HG02852 (cell line): Measurements from ENCODE around the gene CRYGD.
"Not testable (repeated sequence)": the region's sequence is repeated elsewhere in the genome, so short reads cannot be mapped to it uniquely, and the experiment has no call there.

Experiments
- ATAC-seq: cut with Tn5 transposase; IDR thresholded peaks from one replicate; pipeline ENCODE4 v1.9.1; 2021; ENCODE audit warnings: mild to moderate bottlenecking, moderate library complexity; ENCODE audit not compliant: unreplicated experiment

The CRYGD gene

DNA sequence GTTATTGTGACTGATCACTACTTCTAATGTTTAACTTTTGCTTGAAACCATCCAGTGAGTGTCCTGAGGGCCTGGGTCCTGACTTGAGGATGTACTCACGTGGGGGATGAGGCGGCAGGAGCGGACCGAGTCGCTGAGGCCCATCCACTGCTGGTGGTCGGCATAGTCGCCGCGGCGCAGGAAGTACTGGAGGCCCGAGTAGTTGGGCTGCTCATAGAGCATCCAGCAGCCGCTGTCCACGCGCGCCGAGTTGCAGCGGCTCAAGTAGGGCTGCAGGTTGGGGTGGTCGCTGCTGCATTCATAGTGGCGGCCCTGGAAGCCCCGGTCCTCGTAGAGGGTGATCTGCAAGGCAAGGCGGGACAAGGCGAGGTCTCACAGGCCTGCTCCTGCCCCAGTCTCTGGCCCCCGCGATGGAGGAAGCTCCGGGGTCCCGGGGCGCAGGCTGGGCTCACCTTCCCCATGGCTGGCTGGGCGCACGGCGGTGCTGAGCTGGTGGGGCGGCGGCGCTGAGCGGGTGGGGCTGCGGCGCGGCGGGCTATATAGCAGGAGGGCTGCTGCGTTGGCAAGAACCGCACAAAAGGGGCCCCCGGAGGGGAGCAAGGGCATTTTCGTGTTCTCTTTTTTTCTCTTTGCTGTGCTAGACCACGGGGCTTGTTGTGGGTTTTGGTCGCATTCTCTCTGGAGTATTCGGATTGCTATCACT, at the start of gene CRYGD:
CRYGD (minus strand) TSS at position 512 of the 703 bp plus-strand sequence; CDS start at position 461, 51 bp downstream.
- not testable (repeated sequence) for ATAC-seq

DNA sequence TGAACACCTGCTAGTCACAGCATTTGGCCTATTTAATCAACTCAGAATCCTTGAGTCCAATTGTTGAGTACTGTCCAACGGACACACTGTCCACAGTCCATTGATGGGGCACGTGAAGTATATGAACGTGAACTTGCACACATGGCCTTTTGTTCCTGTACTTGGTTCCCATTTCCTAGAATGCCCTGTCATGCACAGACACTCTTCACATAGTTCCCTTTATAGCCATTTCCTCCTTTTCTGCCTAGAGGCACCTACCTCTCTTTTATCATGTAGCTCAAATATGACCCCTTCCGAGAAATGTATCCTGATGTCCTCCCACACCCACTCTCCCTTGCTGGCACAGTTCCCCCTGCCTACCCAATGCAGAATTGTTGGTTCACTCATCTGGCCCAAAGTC, 47.8 kb upstream of the CRYGD start:
- ATAC-seq: no peak

DNA sequence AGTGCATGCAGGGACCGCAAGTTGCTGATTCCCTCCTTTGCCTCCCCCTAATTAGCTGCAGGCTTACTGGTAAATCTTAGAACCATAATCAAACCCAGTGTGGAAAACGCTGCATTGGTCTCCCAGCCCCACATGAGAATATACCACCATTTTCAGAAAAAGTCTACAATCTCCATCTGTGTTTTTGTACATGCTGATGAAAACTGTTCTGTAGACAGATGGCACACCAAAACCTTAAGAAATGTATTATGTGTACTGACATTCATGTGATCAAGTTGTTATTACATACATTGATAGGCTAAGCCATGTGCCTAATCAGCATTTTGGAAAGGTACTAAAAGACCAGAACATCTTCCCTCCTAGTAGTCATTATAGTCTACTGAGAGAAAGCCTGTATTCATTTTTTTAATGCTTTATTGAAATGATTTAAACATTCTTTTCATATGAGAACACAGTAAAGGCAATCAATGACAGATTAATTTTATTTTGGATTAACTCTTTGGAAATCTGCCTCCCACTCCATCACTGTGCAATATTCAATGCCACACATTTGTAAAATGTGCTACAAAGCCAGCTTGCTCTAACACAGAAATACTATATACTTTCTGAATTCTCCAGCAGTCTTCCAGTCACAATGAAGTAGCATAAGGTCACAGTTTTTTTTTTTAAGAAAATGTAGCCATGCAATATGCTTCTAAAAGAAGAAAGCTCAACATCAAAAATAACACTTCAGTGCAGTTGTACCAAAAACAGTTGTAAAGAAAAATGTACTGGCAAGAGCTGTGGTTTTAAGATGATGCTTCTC, 40.8 kb upstream of the CRYGD start:
- ATAC-seq: no peak

DNA sequence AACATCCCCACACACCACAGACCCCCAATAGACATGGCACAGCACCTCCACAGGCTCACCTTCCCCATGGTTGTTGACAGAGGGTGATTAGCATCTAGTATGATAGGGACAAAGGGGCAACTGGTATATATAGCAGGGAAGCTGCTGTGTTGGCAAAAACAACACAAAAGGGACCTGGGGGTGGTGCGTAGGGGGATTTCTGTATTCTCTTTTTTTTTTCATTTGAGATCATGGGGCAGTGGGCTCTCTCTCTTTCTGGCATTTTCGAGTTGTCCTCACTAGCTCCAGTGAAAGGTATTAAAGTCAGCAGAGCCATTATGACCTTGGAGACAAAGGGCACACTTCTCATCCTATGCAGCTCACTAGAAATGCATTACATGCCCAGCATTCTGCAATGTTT, 39.2 kb upstream of the CRYGD start, which contains the start of gene CRYGA:
CRYGA (minus strand) TSS at position 101 of the 400 bp plus-strand sequence; CDS start at position 68, 33 bp downstream.
- no peak for ATAC-seq

DNA sequence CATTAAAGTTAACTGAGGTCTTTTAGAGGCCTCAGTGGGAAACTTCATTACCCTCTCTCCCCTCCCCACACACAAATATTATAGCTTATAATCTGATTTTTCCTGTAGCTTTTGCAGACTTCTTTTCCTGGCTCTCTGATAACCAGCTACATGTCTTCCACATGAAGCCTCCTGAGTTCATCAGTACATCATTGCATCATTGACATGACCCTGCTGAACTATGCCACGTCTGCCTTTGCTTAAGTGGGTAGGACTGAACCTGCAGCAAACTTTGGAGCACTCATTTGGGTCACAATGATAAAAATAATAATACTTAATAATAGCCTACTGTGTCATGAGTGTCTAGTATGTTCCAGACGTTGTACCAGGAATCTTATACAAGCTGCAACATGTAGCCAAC, 32.1 kb upstream of the CRYGD start:
- ATAC-seq: no peak

DNA sequence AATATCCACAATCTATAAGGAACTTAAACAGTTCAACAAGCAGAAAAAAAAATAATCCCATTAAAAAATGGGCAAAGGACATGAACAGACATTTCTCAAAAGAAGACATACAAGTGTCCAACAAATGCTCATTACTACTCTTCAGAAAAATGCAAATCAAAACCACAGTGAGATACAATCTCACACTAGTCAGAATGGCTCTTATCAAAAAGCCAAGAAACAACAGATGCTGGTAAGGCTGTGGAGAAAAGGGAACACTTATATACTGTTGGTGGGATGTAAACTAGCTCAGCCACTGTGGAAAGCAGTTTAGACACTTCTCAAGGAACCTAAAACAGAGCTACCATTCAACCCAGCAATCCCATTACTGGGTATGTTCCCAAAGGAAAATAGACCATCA, 28.8 kb upstream of the CRYGD start:
- ATAC-seq: no peak

DNA sequence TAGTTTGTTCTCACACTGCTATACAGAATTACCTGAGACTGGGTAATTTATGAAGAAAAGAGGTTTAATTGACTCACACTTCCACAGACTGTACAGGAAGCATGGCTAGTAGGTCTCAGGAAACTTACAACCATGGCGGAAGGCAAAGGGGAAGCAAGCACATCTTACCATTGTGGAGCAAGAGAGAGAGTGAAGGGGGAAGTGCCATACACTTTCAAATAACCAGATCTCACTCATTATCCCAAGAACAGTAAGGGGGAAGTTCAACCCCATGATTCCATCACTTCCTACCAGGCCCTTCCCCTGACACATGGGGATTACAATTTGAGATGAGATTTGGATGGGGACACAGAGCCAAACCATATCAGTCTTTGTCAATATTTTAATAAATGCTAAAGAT, 26.6 kb upstream of the CRYGD start:
- ATAC-seq: no peak

DNA sequence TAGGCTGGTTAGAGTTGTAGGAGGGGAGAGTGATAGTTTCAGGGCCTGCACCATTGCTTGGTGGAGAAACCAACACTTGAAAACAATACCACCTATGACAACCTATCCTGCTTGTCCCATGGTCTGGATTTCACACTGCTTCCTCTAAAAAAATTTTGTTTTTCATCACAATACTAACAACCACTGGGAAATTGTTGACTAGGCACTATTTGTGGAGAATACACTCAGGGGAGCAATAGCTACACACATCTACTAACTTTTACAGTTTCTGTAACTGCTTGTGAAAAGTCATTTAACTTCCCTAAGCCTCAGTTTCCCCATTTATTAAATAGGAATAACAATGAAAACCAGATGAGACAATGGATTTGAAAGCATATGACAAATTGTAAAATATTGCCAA, 25.8 kb upstream of the CRYGD start:
- ATAC-seq: no peak

DNA sequence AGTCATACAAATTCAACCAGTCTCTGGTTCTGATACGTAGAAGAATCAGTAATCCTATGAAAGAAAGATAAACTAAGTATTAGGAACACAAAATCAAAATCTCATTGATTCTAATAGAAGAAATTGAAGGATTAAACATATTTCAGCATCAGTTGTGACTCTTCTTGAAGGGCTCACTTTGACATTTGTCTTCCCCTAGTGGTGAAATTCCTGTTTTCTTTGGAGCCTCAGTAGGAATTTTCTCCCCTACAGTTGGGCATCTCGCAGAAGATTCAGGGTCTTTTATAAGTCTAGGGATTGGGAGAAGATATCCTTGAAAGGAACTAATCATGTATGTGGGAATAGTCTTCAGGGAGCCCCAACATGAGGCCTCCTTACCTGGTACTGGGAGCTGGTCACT, 24.5 kb upstream of the CRYGD start:
- ATAC-seq: no peak

DNA sequence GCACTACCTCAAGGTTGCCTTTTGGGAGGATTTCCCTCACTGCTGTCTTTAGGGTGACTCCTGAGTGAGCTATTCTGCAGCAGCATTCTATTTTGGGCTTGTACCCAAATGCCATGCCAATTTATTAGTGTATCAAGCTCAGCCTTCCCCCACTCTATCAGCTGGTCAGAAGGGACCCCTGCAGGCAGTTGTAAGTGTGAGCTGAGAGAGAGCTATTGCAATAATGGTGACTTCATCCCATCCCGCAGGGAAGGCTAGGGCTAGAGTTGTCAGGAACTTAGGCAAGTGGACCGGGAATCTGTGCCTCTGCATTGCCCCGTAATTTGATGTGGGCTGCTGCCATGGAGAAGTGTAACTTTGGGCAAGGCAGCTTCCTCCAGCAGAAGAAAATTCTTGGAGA, 23.4 kb upstream of the CRYGD start:
- ATAC-seq: no peak

DNA sequence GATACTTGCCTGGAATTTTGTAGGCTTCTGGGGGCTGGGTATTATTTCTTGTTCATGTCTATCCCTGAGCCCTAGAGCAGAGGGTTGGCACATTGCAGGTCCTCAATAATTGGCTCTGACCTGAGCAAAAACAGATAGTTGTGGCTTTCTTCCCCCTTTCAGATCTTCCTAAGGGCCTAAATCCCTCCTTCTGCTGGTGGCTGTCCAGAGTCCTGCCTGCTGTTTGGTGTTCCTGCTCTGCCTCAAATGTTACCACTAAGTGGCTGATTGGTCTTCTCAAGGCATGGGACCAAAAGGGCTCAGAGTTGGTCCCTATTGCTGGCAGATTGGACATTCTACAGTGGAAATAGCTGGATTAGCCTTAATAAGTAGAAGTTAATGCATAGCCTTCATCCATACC, 22.7 kb upstream of the CRYGD start:
- ATAC-seq: no peak

DNA sequence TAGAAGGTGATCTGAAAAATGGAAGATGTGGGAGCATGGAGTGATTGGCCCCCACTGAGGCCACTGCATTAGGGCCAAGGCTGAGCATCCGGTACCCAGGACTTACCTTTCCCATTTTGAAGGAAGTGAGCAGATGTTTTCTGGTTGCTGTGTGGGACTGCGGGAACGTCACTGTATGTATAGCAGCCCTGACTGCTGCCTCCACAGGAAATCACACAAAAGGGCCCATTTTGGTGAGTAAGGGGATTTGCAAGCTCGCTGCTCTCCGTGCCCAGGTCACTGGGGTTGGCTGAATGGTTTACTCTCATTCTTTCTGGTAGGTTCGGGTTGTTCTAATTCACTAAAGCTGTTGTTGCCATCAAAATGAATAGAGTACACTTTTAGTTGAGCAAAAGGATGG, 21.7 kb upstream of the CRYGD start, which contains the start of gene CRYGB:
CRYGB (minus strand) TSS at position 153 of the 400 bp plus-strand sequence; CDS start at position 115, 38 bp downstream.
- ATAC-seq: no peak

DNA sequence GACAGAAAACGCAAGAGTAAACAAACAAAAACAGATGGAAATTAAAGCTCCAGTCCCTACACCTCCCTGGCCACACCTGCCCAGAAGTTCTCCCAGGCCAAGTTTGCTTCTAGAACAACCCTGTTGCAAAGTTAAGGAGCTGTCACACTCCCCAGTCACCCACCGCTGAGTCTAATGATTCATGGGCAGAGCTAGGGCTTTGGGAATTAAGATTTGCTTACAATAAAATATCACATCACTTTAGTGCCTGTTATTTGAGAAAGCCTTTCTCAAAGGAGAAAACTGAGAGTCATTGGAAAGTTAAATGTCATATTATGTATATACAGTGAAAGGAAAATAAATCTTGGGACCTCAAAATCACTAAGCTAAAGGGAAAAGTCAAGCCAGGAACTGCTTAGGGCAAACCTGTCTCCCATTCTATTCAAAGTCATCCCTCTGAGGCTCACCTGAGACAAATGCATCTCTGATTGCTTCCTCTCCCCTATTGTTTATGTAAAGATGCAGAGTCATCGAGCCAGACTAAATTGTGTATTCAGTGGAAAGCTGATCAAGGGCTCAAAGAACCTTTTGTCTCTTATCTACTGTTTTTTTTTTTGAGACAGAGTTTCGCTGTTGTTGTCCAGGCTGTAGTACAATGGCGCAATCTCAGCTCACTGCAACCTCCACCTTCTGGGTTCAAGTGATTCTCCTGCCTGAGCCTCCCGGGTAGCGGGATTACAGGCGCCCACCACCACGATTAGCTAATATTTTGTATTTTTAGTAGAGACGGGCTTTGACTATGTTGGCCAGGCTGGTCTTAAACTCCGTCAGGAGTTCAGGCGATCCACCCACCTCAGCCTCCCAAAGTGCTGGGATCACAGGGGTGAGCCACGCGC, 18.8 kb upstream of the CRYGD start:
- no peak for ATAC-seq

DNA sequence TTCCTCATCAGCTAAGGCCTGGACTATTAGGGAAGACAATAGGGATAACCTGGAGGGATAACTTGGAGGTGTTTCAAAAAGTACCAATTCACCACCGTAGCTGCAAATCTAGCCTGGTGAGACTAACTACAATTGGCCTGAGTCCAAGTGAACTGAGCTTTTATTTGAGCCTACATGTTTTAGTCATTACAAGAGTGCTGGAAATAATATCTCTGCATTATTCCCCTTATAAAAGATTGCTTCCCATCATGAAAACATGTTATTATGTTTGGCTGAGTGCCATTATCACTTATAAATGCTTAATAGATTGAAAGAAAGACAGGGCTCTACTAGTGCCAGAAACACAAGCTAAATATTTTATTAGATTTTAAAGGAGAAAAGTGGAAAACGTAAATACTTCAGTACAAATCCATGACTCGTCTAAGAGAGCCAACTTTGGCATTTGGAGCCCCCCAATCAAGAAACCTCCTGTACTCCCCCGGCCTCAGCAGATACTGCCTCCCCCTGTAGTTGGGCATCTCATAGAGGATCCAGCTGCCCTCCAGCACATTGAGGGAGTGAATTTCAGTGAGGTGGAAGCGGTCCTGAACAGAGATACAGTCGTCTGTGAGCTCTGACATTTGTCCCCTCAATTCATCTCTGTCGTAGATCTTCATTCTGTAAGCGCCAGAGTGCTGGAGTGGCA, 18.1 kb upstream of the CRYGD start:
- no peak for ATAC-seq

DNA sequence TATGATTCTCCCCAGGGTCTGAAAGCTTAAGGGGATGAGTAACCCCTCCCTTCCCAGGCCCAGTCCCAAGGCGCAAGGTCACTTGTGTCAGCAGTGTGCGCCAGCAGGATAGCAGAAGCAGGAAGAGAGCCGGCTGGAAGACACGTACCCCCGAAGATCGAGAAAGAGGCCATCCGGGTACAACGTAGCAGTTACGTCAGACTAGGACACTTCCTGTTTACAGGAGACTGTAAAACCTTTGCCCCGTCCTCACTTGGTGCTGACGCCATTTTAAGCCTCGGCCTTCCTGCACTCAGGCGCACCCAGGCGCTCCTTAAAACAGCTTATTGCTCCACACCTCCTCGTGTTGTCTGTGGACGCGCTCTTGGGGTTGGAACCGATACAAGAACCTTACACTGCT, 15.1 kb upstream of the CRYGD start:
- no peak for ATAC-seq

DNA sequence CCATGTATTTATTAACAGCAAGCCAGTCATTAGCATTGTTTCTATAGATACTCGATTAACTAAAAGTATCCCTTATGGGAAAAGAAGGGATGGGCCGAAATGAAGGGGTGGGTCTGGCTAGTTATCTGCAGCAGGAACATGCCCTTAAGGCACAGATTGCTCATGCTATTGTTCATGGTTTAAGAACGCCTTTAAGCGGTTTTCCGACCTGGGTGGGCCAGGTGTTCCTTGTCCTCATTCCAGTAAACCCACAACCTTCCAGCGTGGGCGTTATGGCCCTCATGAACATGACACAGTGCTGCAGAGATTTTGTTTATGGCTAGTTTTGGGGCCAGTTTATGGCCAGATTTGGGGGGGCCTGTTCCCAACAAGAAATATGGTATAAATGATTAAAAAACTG, 14.0 kb upstream of the CRYGD start:
- not testable (repeated sequence) for ATAC-seq

DNA sequence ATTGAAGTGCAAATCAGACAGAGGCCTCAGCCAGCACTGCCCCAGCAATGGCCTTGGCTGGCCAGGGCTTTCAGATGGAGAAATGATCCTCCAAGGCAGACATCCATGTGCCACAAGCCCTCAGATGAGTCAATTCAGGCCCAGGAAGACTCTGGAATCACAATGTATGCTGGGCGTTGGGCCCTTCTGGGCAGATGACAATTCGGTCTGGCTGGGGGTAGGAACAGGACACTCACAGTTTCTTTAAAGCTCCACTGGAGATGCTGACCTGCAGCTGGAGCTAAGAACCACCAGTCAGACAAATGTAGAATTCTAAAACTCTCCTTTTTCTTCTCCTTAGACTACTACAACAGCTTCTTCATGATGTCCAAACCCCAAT, 12.4 kb upstream of the CRYGD start:
- ATAC-seq: no peak

DNA sequence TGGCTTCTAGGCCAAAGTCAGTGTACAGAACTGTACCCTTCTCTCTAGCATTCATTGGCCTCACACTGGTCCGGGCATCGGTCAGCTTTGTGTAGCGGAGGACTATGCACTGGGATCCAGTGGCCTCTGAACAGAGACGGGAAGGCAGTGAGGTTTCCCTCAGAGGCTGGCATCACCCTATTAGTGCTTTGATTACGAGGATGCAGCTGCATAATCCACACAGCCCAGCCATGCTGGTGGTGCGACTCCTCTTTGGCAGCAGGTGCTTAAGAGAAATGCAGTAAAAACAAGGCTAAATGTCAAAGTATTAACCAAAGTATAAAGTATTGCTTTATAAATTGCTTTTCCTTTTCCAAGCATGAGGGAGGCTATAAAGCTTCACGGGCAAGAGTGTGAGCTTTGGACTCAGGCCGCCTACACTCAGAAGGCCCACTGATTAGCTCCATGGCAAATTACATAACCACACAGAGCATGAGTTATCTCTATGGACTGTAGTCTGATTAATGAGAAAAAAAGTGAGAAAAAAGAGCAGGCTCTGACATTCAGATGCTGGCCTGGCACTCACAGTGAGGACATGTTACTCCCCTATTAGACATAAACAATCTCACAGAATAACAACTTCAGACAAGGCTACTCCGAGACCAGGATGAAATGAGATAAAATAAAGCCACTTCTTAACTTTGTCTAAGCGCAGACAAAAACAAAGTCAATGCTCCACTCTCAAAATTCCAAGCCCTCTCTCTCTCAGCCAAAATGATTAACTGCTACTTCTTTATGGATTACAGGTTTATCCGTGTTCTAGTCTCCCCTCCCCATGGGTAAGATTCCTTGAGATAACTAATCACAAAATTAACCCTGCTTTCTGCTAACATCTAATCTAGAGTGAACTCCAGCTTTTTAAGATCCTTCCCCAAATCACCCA, 11.7 kb upstream of the CRYGD start:
- no peak for ATAC-seq

DNA sequence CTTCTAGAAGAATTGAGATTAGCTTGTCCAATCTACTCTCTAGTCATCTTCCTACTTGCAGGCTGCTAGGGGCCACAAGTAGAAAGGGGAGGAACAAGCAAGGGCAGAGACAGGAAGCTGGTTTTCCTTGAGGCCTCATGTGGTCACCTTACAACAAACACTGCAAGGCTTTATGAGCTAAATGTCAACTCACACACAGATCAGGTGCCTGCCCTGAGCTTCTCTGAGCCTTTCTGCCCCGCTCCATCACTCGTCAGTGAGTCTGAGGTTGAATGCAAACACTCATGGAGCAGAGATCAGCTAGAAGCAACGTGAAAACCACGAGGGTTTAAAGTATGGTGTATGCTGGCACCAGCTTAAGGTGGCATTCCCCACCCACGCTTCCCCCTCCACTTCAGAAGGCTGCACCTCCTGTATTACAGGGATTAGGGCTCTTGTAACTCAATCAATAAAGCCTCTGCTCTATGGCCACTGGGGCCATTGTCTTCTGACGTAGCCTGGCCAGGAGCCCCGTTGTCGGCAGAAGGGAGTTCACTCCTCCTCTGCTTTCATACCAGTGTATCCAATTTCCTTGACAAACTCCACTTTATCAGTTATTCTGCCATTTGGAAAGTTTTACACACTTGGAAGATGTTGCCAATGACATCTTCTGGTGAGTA, 10.7 kb upstream of the CRYGD start:
- no peak for ATAC-seq
